GM13976 (cell line): ENCODE measurements around the gene THRAP3.
A peak's percentile ranks its signal among the peaks of the same experiment; 100 is the strongest.

Experiments used
- DNase-seq: peaks from one replicate; pipeline ENCODE4 v3.0.0; 2012; ENCODE audit warnings: low spot score
- in situ Hi-C: fragments of 300-500 bp; cut with MboI; formaldehyde crosslinking; loops from one replicate; pipeline ENCODE4 v1.12.0; 2022; ENCODE audit warnings: low sequenced_read_pairs, mixed read lengths, inconsistent platforms; ENCODE audit not compliant: unreplicated experiment
- TF ChIP-seq, protein P1 (sequence below): IDR thresholded peaks from 2 replicates; pipeline ENCODE4 v1.5.1; 2012; ENCODE audit warnings: borderline replicate concordance, mild to moderate bottlenecking; ENCODE audit not compliant: insufficient read depth; ENCODE audit errors: extremely low read depth, missing control alignments, control extremely low read depth

Gene THRAP3

DNA sequence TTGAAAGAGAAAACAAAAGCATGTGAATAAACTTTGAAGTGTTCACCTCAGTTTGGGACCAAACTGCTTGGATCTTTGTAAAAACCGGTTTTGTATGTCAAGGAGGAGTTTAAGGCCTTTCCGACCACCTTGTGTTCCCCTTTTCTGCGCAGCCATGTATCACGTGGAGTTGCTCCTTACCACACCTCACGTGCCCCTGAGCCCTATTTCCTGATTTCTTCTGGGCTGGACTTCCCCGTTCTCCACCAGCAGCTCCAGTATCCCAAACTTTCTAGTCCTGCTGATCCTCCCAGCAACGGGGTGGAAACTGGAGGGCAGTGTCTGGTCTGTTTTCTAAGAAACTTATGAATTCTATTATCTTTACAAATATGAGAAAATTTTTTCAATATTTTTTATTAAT lies 80.3 kb downstream of the THRAP3 start:
- in situ Hi-C loops, result no loop called here
- TF ChIP-seq, protein P1, sequence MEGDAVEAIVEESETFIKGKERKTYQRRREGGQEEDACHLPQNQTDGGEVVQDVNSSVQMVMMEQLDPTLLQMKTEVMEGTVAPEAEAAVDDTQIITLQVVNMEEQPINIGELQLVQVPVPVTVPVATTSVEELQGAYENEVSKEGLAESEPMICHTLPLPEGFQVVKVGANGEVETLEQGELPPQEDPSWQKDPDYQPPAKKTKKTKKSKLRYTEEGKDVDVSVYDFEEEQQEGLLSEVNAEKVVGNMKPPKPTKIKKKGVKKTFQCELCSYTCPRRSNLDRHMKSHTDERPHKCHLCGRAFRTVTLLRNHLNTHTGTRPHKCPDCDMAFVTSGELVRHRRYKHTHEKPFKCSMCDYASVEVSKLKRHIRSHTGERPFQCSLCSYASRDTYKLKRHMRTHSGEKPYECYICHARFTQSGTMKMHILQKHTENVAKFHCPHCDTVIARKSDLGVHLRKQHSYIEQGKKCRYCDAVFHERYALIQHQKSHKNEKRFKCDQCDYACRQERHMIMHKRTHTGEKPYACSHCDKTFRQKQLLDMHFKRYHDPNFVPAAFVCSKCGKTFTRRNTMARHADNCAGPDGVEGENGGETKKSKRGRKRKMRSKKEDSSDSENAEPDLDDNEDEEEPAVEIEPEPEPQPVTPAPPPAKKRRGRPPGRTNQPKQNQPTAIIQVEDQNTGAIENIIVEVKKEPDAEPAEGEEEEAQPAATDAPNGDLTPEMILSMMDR, result no peak
- no peak for DNase-seq

DNA sequence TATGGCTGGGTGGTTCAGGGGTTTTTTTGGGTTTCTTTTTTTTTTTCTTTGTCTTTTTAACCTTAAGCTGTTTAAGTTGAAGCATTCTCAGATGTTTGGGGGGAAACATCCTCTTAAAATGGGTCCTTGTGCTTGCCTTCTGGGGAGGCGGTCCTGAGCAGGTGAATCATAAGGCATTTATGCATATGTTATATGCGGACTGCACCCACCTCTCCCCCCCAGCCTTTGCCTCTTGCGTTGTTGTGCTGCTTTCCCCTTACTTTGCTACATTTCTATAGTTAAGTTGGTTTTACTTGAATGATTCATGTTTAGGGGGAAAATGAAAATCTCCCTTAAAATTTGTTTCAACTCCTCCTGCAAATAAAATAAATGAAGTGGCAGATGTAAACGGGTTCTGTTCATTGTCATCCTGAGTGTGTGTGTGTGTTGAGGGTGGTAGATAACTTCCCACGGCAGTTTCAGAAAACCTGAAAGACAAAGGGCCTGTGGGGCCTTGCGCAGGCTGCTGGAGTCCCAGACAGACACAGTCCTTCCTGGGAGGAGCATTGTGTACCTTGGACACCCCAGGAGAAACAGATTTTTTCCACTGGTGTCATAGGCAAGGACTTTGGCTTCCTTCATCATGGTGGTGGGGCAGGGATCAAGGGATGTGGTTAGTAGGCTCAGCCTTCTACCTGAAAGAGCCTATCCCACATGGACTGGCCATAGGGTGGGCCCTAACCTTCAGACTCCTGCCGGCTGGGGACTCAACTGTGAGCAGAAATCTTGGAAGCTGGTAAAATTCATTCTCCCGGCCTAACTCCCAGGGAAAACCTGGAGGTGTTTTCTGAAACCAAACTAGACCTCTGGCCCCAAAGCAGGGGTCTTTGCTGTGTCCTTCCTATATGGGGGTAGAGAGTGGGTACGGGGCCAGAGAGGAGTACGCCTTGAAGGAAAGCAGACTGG lies 81.0 kb downstream of the THRAP3 start:
- TF ChIP-seq, protein P1, result no peak
- in situ Hi-C loops, result no loop called here
- DNase-seq, result no peak

GRCh38 chr1:36305915-36306209 lies 81.6 kb downstream of the THRAP3 start:
- in situ Hi-C loops, result no loop called here
- DNase-seq, result peak; percentile 34
- TF ChIP-seq, protein P1, result no peak

GRCh38 chr1:36306210-36306901 lies 82.1 kb downstream of the THRAP3 start, which contains the start of gene SH3D21:
TSS of gene SH3D21 (plus strand) at chr1:36306368. CDS start at chr1:36306421, 53 bp downstream.
- TF ChIP-seq, protein P1, result peak; percentile 29
- in situ Hi-C loops, result no loop called here
- DNase-seq, result peak; percentile 66

DNA sequence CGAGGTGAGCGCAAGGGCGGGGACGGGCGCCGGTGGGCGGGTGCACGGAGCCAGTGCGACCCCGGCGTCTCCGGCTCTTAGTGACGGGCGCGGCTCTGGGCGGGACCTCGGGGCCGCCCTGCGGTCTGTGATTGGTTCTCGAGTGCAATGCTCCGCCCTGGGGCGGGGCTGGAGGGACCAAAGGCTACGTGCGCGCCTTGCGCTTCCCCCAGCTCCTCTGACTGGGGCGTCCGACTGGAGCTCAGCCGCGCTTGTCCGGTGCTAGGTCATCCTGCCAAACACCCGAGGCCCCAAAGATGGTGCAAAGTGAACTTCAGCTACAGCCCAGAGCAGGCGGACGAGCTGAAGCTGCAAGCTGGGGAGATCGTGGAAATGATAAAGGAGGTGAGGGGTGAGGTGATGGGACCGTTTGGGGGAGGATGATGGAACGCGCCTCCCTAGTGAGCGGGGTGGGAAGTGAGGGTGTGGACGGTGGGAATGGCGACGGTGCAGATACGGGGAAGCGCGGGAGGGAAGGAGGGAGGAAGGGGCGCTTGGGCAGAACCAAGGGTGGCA lies 82.7 kb downstream of the THRAP3 start:
- TF ChIP-seq, protein P1, result no peak
- in situ Hi-C loops, result no loop called here
- peak; percentile 100 for DNase-seq

GRCh38 chr1:36307601-36308330 lies 83.5 kb downstream of the THRAP3 start:
- TF ChIP-seq, protein P1, result no peak
- DNase-seq, result no peak
- in situ Hi-C loops, result no loop called here
